ENCODE data around the gene TMEM218.

Gene TMEM218

DNA sequence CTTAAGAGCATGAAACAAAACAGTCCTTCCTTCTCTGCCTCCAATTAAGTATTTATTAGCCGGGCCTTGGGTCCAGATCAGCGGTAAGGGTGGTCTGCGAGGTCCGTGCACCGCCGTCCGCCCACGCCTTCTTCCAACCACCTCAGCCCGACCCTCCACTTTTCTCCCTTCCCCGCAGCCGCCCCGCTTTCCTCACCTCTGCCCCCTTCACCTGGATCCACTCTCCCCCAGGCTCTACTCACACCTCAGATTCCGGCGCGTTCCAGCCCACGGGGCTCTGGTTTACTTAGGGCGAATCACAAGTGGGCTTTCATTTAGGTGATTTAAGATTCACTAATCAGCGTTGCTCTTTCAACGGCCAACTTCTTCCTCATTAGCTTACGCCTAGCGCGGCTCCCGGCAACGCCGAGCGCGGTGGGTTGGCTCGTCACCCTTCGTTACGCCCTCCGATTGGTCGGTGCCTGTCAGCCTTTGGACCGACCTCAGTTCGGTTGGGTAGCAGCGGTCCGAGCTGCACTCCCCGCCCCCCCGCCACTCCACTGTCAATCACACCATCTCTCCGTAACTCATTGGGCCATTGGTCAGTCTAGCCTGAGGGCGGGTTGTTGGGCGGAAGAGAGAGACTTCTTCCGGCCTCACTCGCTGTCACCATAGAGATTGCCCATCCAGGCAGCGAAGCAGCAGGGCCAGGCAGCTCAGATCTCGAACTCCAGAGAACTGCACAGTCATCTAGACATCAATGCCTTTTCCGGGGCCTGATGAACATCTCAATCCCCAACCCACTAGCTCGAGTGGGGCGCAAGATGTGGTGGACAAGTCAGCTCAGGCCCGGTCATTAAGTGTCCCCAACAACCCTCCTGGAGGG is at the start of gene TMEM218:
TMEM218 (minus strand) TSS at position 284 of the 865 bp plus-strand sequence. CDS start 9,385 bp downstream, outside the sequence.
- no peak for TF ChIP-seq GATA3 (IDR thresholded peaks at IDR 0.05; ENCODE audit: low read depth, low read length)
- TF ChIP-seq GATA2 (IDR thresholded peaks at IDR 0.05; ENCODE audit: low read depth, low read length): no peak

DNA sequence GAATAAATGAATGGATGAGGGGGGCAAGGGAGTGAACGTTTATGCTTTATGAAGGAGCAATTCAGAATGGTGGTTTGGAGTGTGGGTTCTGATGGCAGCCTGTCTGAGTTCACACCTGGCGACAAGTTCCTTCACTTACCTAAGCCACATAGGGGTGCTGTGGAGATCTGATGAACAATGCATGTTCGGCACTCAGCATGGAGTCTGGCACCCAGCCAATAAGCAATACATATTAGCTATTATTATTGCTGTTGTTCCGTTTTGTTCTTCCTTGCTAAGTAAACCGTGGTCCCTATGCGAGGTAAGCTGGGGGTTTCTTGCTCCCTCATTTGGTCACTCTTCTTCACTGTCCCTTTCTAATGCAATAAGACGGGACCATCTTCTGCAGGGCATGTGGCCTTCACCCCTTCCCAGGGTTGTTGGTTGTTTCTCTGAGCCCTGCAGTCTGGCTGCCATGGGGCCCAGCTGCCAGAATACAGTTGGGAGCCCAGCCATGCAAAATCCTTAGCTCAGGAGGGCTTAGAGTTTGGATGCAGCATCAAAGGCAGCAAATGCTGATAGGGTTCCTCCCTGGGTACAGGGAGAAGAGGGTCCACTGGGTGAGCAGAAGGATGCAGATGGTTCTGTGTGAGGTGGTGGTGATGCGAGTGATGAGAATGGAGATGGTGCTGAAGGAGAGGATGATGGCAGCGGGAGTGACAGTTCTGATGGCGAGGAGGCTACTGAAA is 46.7 kb upstream of the TMEM218 start:
- TF ChIP-seq GATA3 (IDR thresholded peaks at IDR 0.05; ENCODE audit: low read depth, low read length) (no peak), GATA2 (IDR thresholded peaks at IDR 0.05; ENCODE audit: low read depth, low read length) (no peak)

GRCh38 chr11:125157118-125157733 is 45.8 kb upstream of the TMEM218 start:
- TF ChIP-seq GATA2 (IDR thresholded peaks at IDR 0.05; ENCODE audit: low read depth, low read length): no peak
- no peak for TF ChIP-seq GATA3 (IDR thresholded peaks at IDR 0.05; ENCODE audit: low read depth, low read length)

GRCh38 chr11:125156346-125157117 is 45.1 kb upstream of the TMEM218 start:
- no peak for TF ChIP-seq GATA2 (IDR thresholded peaks at IDR 0.05; ENCODE audit: low read depth, low read length)
- no peak for TF ChIP-seq GATA3 (IDR thresholded peaks at IDR 0.05; ENCODE audit: low read depth, low read length)

- TF ChIP-seq GATA2 (IDR thresholded peaks at IDR 0.05; ENCODE audit: low read depth, low read length): no peak
- no peak for TF ChIP-seq GATA3 (IDR thresholded peaks at IDR 0.05; ENCODE audit: low read depth, low read length)
Measured at GRCh38 chr11:125155767-125156166, 44.3 kb upstream of the TMEM218 start.

- TF ChIP-seq GATA2 (IDR thresholded peaks at IDR 0.05; ENCODE audit: low read depth, low read length): no peak
Measured at GRCh38 chr11:125155100-125155444, 43.6 kb upstream of the TMEM218 start.

GRCh38 chr11:125154378-125155099 is 43.1 kb upstream of the TMEM218 start:
- no peak for TF ChIP-seq GATA3 (IDR thresholded peaks at IDR 0.05; ENCODE audit: low read depth, low read length)
- TF ChIP-seq GATA2 (IDR thresholded peaks at IDR 0.05; ENCODE audit: low read depth, low read length): no peak

- no peak for TF ChIP-seq GATA3 (IDR thresholded peaks at IDR 0.05; ENCODE audit: low read depth, low read length)
- no peak for TF ChIP-seq GATA2 (IDR thresholded peaks at IDR 0.05; ENCODE audit: low read depth, low read length)
Measured at GRCh38 chr11:125153837-125154236, 42.4 kb upstream of the TMEM218 start.

GRCh38 chr11:125148743-125149142 is 37.3 kb upstream of the TMEM218 start:
- TF ChIP-seq GATA2 (IDR thresholded peaks at IDR 0.05; ENCODE audit: low read depth, low read length): no peak
- TF ChIP-seq GATA3 (IDR thresholded peaks at IDR 0.05; ENCODE audit: low read depth, low read length): no peak

DNA sequence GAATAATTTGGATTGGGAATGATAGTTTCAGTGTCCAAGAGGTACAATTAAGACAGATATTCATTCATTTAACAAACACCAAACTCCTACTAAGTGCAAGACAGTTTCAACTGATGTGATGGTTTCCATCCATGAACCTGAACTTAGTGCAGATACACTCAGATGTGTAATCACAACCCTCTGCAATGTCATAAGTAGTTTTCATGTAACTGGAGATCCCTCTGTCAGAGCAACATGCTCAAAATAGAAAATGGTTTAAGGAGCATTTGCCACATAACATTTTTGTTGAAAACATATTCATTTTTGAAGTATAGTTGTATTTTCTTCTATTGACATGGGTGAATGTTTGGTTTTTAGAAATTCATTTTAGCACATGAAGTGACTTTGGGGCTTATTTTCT is 36.6 kb upstream of the TMEM218 start:
- TF ChIP-seq GATA3 (IDR thresholded peaks at IDR 0.05; ENCODE audit: low read depth, low read length): no peak
- TF ChIP-seq GATA2 (IDR thresholded peaks at IDR 0.05; ENCODE audit: low read depth, low read length): no peak

- TF ChIP-seq GATA3 (IDR thresholded peaks at IDR 0.05; ENCODE audit: low read depth, low read length): no peak
- no peak for TF ChIP-seq GATA2 (IDR thresholded peaks at IDR 0.05; ENCODE audit: low read depth, low read length)
Measured at GRCh38 chr11:125147280-125147679, 35.9 kb upstream of the TMEM218 start.

DNA sequence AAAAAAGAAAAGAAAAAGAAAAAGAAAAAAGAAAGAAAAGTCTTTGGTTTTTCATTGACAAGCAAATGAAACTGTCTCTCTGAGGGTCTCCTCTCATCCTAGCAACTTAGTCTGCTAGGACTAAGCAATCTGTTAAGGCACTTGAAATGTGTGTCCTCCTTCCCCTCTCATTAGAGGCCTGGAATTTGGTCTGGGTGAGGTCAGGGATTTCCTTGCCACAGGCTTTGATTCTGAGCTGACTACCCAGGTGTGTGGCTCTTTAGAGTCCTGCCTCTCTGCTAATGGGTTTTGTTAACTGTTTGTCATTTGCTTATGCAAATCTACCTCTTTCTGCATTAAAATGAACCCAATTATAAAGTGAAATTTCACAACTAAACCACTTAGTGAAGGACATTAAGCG is 34.8 kb upstream of the TMEM218 start:
- no peak for TF ChIP-seq GATA3 (IDR thresholded peaks at IDR 0.05; ENCODE audit: low read depth, low read length)
- no peak for TF ChIP-seq GATA2 (IDR thresholded peaks at IDR 0.05; ENCODE audit: low read depth, low read length)

All from SH-SY5Y (cell line).